ENCODE results near the gene GRPEL1. TPM values are rescaled to one million over a fixed set of nuclear protein-coding genes. Genes with fewer than 3 reads are reported as not detected.

GRPEL1 gene
- total and polyA plus RNA-seq, 10 of the 15 experiments (the other 5 are each of a cell fraction or from before 2014, with no cell fraction given): 30.8 to 119 (median 67.6) TPM

- DNase-seq (ENCODE audit: low read depth, low spot score): no peak
- ChIA-PET CTCF (interaction anchor here (0.6 to 11.2 kb wide), 21 partner anchors 9 to 440 kb away, joined by 3 to 210 read pairs (median 6); partner anchors contain the start of genes BLOC1S4, MRFAP1L1, TADA2B and TBC1D14), POLR2A (interaction anchor here (0.5 to 6.5 kb wide), 11 partner anchors 24 to 351 kb away, joined by 3 to 88 read pairs (median 4); partner anchors contain the start of genes TADA2B and TBC1D14), SMC1A (ENCODE audit: uncharacterized antibody, unreplicated experiment) (interaction anchor here (0.8 to 7.2 kb wide), 15 partner anchors 9 to 349 kb away, joined by 3 to 79 read pairs (median 5); partner anchors contain the start of genes TADA2B and TBC1D14), RAD21 (ENCODE audit: unreplicated experiment) (interaction anchor here (0.8 to 6.0 kb wide), 16 partner anchors 10 to 428 kb away, joined by 3 to 87 read pairs (median 5); partner anchors contain the start of genes MRFAP1, TADA2B and TBC1D14)
- Histone ChIP-seq H4K20me1 (ENCODE audit: control insufficient read depth, insufficient read depth) (peaks cover 3% of the 10 kb centered on the region; the same call in 1 of the 2 replicates), H3K9me3 (replicated peaks; ENCODE audit: control insufficient read depth, insufficient read depth, low read length) (no peaks in the 10 kb centered on the region), H3K27ac (ENCODE audit: control insufficient read depth, insufficient read depth) (no peak overlapping the region), H3K36me3 (ENCODE audit: control insufficient read depth in 2 of 2, insufficient read depth in 2 of 2, low read length in 1 of 2) (peaks cover 0 to 7% of the 10 kb centered on the region in 2 experiments; a peak in 3 of 4 replicates), H3K4me1 (ENCODE audit: control insufficient read depth, insufficient read depth, low read length) (peaks cover 14% of the 10 kb centered on the region), H3K4me2 (ENCODE audit: control insufficient read depth, insufficient read depth) (peak overlapping the region; percentile 92), H2AFZ (ENCODE audit: control insufficient read depth, low read depth, low read length) (peak overlapping the region; percentile 88), H3K79me2 (ENCODE audit: control insufficient read depth, insufficient read depth, low read length) (peaks cover 34% of the 10 kb centered on the region), H3K27me3 (replicated peaks in 1 of 2; ENCODE audit: control insufficient read depth in 2 of 2, insufficient read depth in 2 of 2, low read length in 1 of 2) (no peaks in the 10 kb centered on the region; a peak in 1 of 4 replicates), H3K4me3 (peak overlapping the region; percentile 74), H3K9ac (ENCODE audit: control insufficient read depth, insufficient read depth, low read length) (peak overlapping the region; percentile 79; the same call in 1 of the 2 replicates)
- in situ Hi-C loops (cut with MboI): no loop called here
- intact Hi-C loops (cut with micrococcal nuclease; ENCODE audit: unreplicated experiment): loop anchor here (5.0 kb wide), 1 partner anchor 287 kb away; the partner anchor contains the start of gene KIAA0232
- TF ChIP-seq IKZF2 (IDR thresholded peaks at IDR 0.05) (no peak), TAF1 (IDR thresholded peaks at IDR 0.05; ENCODE audit: borderline replicate concordance, low read depth, low read length) (no peak), EP300 (IDR thresholded peaks at IDR 0.05; ENCODE audit: borderline replicate concordance in 1 of 2, control insufficient read depth in 1 of 2, low read depth in 2 of 2, low read length in 2 of 2) (no peak), RB1 (IDR thresholded peaks at IDR 0.05; ENCODE audit: borderline replicate concordance) (no peak), SMAD1 (IDR thresholded peaks at IDR 0.05; ENCODE audit: low read depth, partially characterized antibody) (no peak), ZNF687 (IDR thresholded peaks at IDR 0.05) (no peak), CREM (IDR thresholded peaks at IDR 0.05; ENCODE audit: low read depth) (no peak)
- BruUV-seq (replicated peaks): no TSS peak
- FAIRE-seq: no peak
- WGBS (ENCODE audit: insufficient coverage, insufficient replicate concordance, low lambda C conversion rate, missing lambda C conversion rate): 24% methylated on average over 19 of the region's 20 CpGs
- 0 out of 3 replicates have a peak, but pooled peaks have one; percentile 2 for ATAC-seq
These were observed 1.0 kb upstream of the GRPEL1 start for GRCh38 chr4:7068883-7069282.
